Esophagus (tissue), 2 donors: ENCODE measurements around the gene SRR. TPM values are rescaled to one million over a fixed set of nuclear protein-coding genes. Genes with fewer than 3 reads are reported as not detected.

Experiments used
- H3K27ac ChIP-seq, 2 donors: one replicate each; pipeline ENCODE4 v1.5.1; 2013; ENCODE audit warnings: low read depth in 2 of 2, mild to moderate bottlenecking in 2 of 2, inconsistent platforms in 1 of 2, low read length in 1 of 2, moderate library complexity in 1 of 2
- H3K27me3 ChIP-seq, 2 donors: one replicate each; pipeline ENCODE4 v1.6.1; 2013; ENCODE audit warnings: low read length in 2 of 2, control low read depth in 1 of 2, mild to moderate bottlenecking in 1 of 2; ENCODE audit not compliant: insufficient read depth in 2 of 2, control insufficient read depth in 1 of 2
- H3K36me3 ChIP-seq, 2 donors: one replicate each; pipeline ENCODE4 v1.6.1; 2013; ENCODE audit warnings: low read length in 1 of 2; ENCODE audit not compliant: control insufficient read depth in 2 of 2, insufficient read depth in 2 of 2
- H3K4me1 ChIP-seq, 2 donors: one replicate each; pipeline ENCODE4 v1.6.1; 2013; ENCODE audit warnings: low read length in 1 of 2; ENCODE audit not compliant: control insufficient read depth in 2 of 2, insufficient read depth in 2 of 2
- H3K4me3 ChIP-seq, 2 donors: one replicate each; pipeline ENCODE4 v1.5.1; 2013; ENCODE audit warnings: low read length in 2 of 2, mild to moderate bottlenecking in 2 of 2, low read depth in 1 of 2, moderate library complexity in 1 of 2
- H3K9me3 ChIP-seq, 2 donors: one replicate each; pipeline ENCODE4 v1.6.1; 2013; ENCODE audit warnings: mild to moderate bottlenecking in 2 of 2, low read depth in 1 of 2, low read length in 1 of 2, moderate library complexity in 1 of 2; ENCODE audit not compliant: control insufficient read depth in 2 of 2, insufficient read depth in 1 of 2
- WGBS, 2 donors: extraction: QIAGEN DNeasy Blood & Tissue Kit; methylation state at CpG; one replicate each; pipeline ENCODE4 v1.1.7; 2013; 5-methylcytosine and 5-hydroxymethylcytosine counted together
- polyA plus RNA-seq, 2 donors: library from polyadenylated mRNA; stranded (reverse); fragments of 200-250 nt; gene quantifications; one replicate each; pipeline ENCODE4 v1.2.3, GENCODE V29; 2013
- donor health status: healthy with polysubstance abuse.
- donor health status: Bipolar disorder and iron deficiency.

Gene SRR
- polyA plus RNA-seq, 2 donors: 2.1 to 4.5 TPM

GRCh38 chr17:2266865-2267228 is 36.9 kb upstream of the SRR start:
- Histone ChIP-seq H3K36me3 (peaks cover 4% of the 10 kb centered on the region in 2 donors), H3K4me3 (no peak overlapping the region), H3K27ac (peak overlapping the region; percentile 16 to 42), H3K9me3 (no peaks in the 10 kb centered on the region), H3K27me3 (no peaks in the 10 kb centered on the region), H3K4me1 (no peaks in the 10 kb centered on the region)
- 65 to 68% methylated on average over 3 of the region's 3 CpGs for WGBS, 2 donors

GRCh38 chr17:2267354-2267753 is 36.4 kb upstream of the SRR start:
- H3K9me3 ChIP-seq: no peaks in the 10 kb centered on the region
- H3K27me3 ChIP-seq: no peaks in the 10 kb centered on the region
- peaks cover 4% of the 10 kb centered on the region in 2 donors for H3K36me3 ChIP-seq
- no peaks in the 10 kb centered on the region for H3K4me1 ChIP-seq
- no peak overlapping the region for H3K4me3 ChIP-seq
- peak overlapping the region in 1 of 2 donors; percentile 16 for H3K27ac ChIP-seq
- 91 to 93% methylated on average over 4 of the region's 4 CpGs for WGBS, 2 donors

DNA sequence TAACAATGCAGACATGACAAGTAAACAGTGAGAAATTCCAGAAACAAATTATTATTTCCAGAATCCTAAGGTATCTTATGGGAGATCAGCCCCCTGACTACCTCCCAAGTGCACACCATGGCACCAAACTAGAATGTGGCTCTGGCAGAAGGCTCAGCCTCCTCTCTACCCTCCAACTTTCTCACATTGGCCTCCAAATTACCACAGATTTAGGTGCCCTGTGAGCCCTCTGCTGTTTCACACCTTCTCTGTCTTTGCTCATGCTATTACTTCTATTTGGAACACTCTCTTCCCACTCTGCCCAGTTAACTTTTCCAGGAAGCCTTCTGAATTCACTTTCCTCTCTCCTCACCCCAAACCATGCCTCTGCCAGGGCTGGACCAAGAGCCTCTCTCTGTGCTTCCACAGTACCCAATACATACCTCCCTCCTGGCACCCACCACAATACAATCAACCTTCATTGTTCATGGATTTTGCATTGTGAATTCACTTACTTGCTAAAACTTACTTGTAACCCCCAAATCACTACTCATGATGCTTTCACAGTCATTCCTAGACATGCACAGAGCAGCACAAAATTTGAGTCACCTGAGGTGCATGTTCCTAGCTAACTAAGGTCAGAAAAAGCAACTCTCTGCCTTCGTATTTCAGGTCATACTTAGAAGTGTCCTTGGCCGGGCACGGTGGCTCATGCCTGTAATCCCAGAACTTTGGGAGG is 31.6 kb upstream of the SRR start:
- no peaks in the 10 kb centered on the region for H3K9me3 ChIP-seq
- 93 to 95% methylated on average over 3 of the region's 3 CpGs for WGBS, 2 donors
- H3K36me3 ChIP-seq: peaks cover 0 to 5% of the 10 kb centered on the region in 2 donors
- no peak overlapping the region for H3K4me3 ChIP-seq
- H3K4me1 ChIP-seq: no peaks in the 10 kb centered on the region
- no peak overlapping the region for H3K27ac ChIP-seq
- no peaks in the 10 kb centered on the region for H3K27me3 ChIP-seq

- Histone ChIP-seq H3K27ac (no peak overlapping the region), H3K27me3 (no peaks in the 10 kb centered on the region), H3K4me3 (no peak overlapping the region), H3K4me1 (no peaks in the 10 kb centered on the region), H3K36me3 (peaks cover 3 to 5% of the 10 kb centered on the region in 2 donors), H3K9me3 (no peaks in the 10 kb centered on the region)
- 47 to 61% methylated on average over 2 of the region's 2 CpGs for WGBS, 2 donors
These were observed 29.3 kb upstream of the SRR start for GRCh38 chr17:2274414-2274813.

DNA sequence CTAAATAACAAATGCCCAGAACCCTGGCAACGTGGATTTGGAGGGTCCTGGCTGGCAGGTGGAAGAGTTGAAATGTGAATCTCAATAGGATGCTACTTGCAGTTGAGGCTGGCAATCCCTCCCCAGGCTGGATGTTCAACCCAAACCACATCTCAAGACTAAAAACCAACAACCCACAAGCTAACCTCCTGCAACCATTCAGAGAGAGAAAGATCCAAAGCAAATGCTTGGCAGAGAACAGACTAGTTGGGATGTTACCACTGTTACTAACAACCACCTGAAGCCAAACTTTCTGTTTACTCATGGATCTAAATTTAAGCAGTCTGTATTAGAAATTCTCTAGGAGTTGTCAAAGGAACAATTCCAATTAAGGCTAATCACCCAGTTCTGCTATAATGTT is 28.0 kb upstream of the SRR start:
- 65 to 77% methylated on average over 1 of the region's 1 CpG for WGBS, 2 donors
- H3K36me3 ChIP-seq: peaks cover 3 to 13% of the 10 kb centered on the region in 2 donors
- H3K9me3 ChIP-seq: no peaks in the 10 kb centered on the region
- no peak overlapping the region for H3K27ac ChIP-seq
- no peaks in the 10 kb centered on the region for H3K4me1 ChIP-seq
- H3K27me3 ChIP-seq: no peaks in the 10 kb centered on the region
- no peak overlapping the region for H3K4me3 ChIP-seq

GRCh38 chr17:2277429-2278170 is 26.1 kb upstream of the SRR start:
- 91 to 95% methylated on average over 9 of the region's 9 CpGs for WGBS, 2 donors
- peaks cover 3 to 24% of the 10 kb centered on the region in 2 donors for H3K36me3 ChIP-seq
- no peak overlapping the region for H3K4me3 ChIP-seq
- no peaks in the 10 kb centered on the region for H3K9me3 ChIP-seq
- H3K27me3 ChIP-seq: no peaks in the 10 kb centered on the region
- no peaks in the 10 kb centered on the region for H3K4me1 ChIP-seq
- H3K27ac ChIP-seq: no peak overlapping the region

- WGBS, 2 donors: 89 to 92% methylated on average over 9 of the region's 9 CpGs
- H3K36me3 ChIP-seq: peaks cover 3 to 31% of the 10 kb centered on the region in 2 donors
These were observed 24.0 kb upstream of the SRR start for GRCh38 chr17:2279707-2280106.

DNA sequence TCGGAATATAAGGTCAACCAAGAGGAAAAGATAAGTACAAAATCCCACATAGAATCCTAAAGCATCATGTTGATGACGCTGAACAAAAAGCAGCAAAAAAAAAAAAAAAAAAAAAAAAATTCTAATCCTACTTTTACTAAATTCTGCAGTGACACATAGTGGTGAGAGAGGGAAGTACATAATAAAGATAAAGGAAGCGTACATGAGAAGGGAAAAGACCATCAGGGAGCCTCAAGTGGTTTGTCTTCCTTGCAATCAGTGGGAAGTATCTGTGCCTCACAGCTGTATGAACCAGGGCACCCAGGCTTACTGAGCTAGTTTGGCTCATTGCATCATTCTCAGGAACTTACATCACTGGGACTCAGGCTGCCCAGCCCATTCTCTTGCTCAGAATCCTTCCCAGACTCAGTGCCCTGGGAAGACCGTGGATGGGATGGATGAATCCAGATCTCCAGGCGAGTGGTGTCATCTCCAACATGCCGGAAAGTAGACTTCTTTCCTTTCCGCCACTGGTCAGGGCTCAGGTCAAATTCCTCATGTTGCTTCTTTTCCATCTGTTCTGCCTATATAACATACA is 21.4 kb upstream of the SRR start:
- H3K36me3 ChIP-seq: peaks cover 0 to 31% of the 10 kb centered on the region in 2 donors
- 55 to 60% methylated on average over 7 of the region's 7 CpGs for WGBS, 2 donors

More at GRCh38 chr17:2279707-2280106, 24.0 kb upstream of the SRR start:
- Histone ChIP-seq H3K27ac (no peak overlapping the region), H3K4me3 (no peak overlapping the region), H3K9me3 (no peaks in the 10 kb centered on the region), H3K4me1 (peaks cover 0 to 4% of the 10 kb centered on the region in 2 donors), H3K27me3 (no peaks in the 10 kb centered on the region)

DNA sequence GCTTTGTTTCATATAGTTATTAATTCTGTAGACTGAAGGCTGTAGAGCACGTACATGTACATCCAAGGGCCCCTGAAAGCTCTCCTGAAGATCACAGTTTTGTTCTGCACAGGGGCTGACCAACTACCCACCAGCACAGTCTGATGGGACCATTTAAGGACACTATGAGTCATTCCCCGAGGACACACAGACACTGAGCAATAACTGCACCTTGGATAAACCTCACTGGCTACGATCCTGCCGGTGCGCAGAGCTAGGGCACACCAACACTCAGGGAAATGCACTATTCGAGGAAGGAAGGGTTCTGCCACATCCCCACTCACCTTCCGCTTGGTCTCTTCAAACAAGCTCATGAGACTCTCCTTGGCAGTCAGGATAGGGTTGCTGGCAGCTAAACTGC is 20.4 kb upstream of the SRR start:
- peaks cover 0 to 4% of the 10 kb centered on the region in 2 donors for H3K4me1 ChIP-seq
- H3K4me3 ChIP-seq: no peak overlapping the region
- H3K9me3 ChIP-seq: no peaks in the 10 kb centered on the region
- H3K36me3 ChIP-seq: peaks cover 0 to 31% of the 10 kb centered on the region in 2 donors
- no peaks in the 10 kb centered on the region for H3K27me3 ChIP-seq
- H3K27ac ChIP-seq: no peak overlapping the region
- 86 to 89% methylated on average over 7 of the region's 7 CpGs for WGBS, 2 donors

More for the DNA sequence above, 21.4 kb upstream of the SRR start:
- Histone ChIP-seq H3K9me3 (no peaks in the 10 kb centered on the region), H3K27ac (peak overlapping the region; percentile 30 to 31), H3K4me3 (no peak overlapping the region), H3K27me3 (no peaks in the 10 kb centered on the region), H3K4me1 (peaks cover 0 to 4% of the 10 kb centered on the region in 2 donors)
